Measurements from ENCODE around the gene GBP5. TPM values are rescaled to one million over a fixed set of nuclear protein-coding genes. Genes with fewer than 3 reads are reported as not detected.

The GBP5 gene
- polyA plus RNA-seq, 1 of the 3 experiments (the other 2 are of a cell fraction) = 0.08 TPM

GRCh38 chr1:89304572-89305230 lies 32.0 kb upstream of the GBP5 start:
- H3K4me1 ChIP-seq (ENCODE audit: control insufficient read depth in 1 of 2, insufficient read depth in 2 of 2, low read depth in 1 of 2, low read length in 1 of 2) = no peaks in the 10 kb centered on the region
- TF ChIP-seq ELF1 (IDR thresholded peaks at IDR 0.05) = no peak
- H3K36me3 ChIP-seq (replicated peaks in 1 of 2; ENCODE audit: control insufficient read depth in 1 of 2, insufficient read depth in 2 of 2, low read length in 1 of 2) = no peaks in the 10 kb centered on the region
- WGBS (ENCODE audit: low lambda C conversion rate) = 44% methylated on average over 2 of the region's 2 CpGs
- DNase-seq = no peak
- no peaks in the 10 kb centered on the region for H3K9me3 ChIP-seq
- no peak overlapping the region for H2AFZ ChIP-seq (ENCODE audit: low read depth)
- H3F3A ChIP-seq (replicated peaks; ENCODE audit: insufficient read depth) = no peaks in the 10 kb centered on the region
- H4K20me1 ChIP-seq (ENCODE audit: insufficient read depth) = no peaks in the 10 kb centered on the region
- H3K4me3 ChIP-seq (ENCODE audit: low read depth in 2 of 2, low read length in 1 of 2) = no peak overlapping the region
- no peak overlapping the region for H3K27ac ChIP-seq (ENCODE audit: low read depth in 2 of 2, low read length in 1 of 2)
- no peaks in the 10 kb centered on the region for H3K79me2 ChIP-seq (ENCODE audit: insufficient read depth)
- ChIA-PET POLR2A (no interaction called here), CTCF (no interaction called here)
- no peak overlapping the region for H3K4me2 ChIP-seq
- no peaks in the 10 kb centered on the region for H3K9me2 ChIP-seq
- no peaks in the 10 kb centered on the region for H3K27me3 ChIP-seq (ENCODE audit: insufficient read depth)
- H3K9ac ChIP-seq = no peak overlapping the region

- WGBS (ENCODE audit: low lambda C conversion rate) = 36% methylated on average over 5 of the region's 25 CpGs
- Histone ChIP-seq H3K36me3 (replicated peaks in 1 of 2; ENCODE audit: control insufficient read depth in 1 of 2, insufficient read depth in 2 of 2, low read length in 1 of 2) (no peaks in the 10 kb centered on the region), H3K4me1 (ENCODE audit: control insufficient read depth in 1 of 2, insufficient read depth in 2 of 2, low read depth in 1 of 2, low read length in 1 of 2) (no peaks in the 10 kb centered on the region), H3K9me2 (no peaks in the 10 kb centered on the region), H3K9ac (no peak overlapping the region), H4K20me1 (ENCODE audit: insufficient read depth) (no peaks in the 10 kb centered on the region), H3K27me3 (ENCODE audit: insufficient read depth) (no peaks in the 10 kb centered on the region), H3K4me3 (ENCODE audit: low read depth in 2 of 2, low read length in 1 of 2) (no peak overlapping the region), H3K4me2 (no peak overlapping the region), H2AFZ (ENCODE audit: low read depth) (no peak overlapping the region), H3K79me2 (ENCODE audit: insufficient read depth) (no peaks in the 10 kb centered on the region), H3K9me3 (no peaks in the 10 kb centered on the region), H3K27ac (ENCODE audit: low read depth in 2 of 2, low read length in 1 of 2) (no peak overlapping the region), H3F3A (replicated peaks; ENCODE audit: insufficient read depth) (no peaks in the 10 kb centered on the region)
- no peak for DNase-seq
- TF ChIP-seq FOXM1 (IDR thresholded peaks at IDR 0.05; ENCODE audit: low read depth) = no peak
- TF ChIP-seq CTCF (IDR thresholded peaks at IDR 0.05) = no peak
- TF ChIP-seq GABPA (IDR thresholded peaks at IDR 0.05; ENCODE audit: low read depth) = no peak
- TF ChIP-seq REST (IDR thresholded peaks at IDR 0.05; ENCODE audit: low read depth, low read length) = no peak
- TF ChIP-seq SIN3A (IDR thresholded peaks at IDR 0.05; ENCODE audit: borderline replicate concordance, low read depth, low read length) = no peak
- TF ChIP-seq RCOR1 (IDR thresholded peaks at IDR 0.05; ENCODE audit: low read length) = no peak
- TF ChIP-seq EP300 (IDR thresholded peaks at IDR 0.05; ENCODE audit: borderline replicate concordance in 1 of 2, low read depth in 1 of 2, low read length in 1 of 2) = no peak
- no peak for TF ChIP-seq FOXJ3 (CRISPR knock-in tag; IDR thresholded peaks at IDR 0.05)
- no peak for TF ChIP-seq EZH2phosphoT487 (IDR thresholded peaks at IDR 0.05; ENCODE audit: borderline replicate concordance, low read depth)
- no peak for TF ChIP-seq NFIC (IDR thresholded peaks at IDR 0.05; ENCODE audit: borderline replicate concordance)
- no peak for TF ChIP-seq NRF1 (IDR thresholded peaks at IDR 0.05; ENCODE audit: low read depth, low read length)
- TF ChIP-seq RFX5 (IDR thresholded peaks at IDR 0.05; ENCODE audit: low read length) = no peak
- no peak for TF ChIP-seq USF1 (IDR thresholded peaks at IDR 0.05; ENCODE audit: borderline replicate concordance, low read depth)
- TF ChIP-seq RXRA (IDR thresholded peaks at IDR 0.05; ENCODE audit: borderline replicate concordance, low read depth) = no peak
- TF ChIP-seq JUND (IDR thresholded peaks at IDR 0.05) = no peak
- no peak for TF ChIP-seq POLR2AphosphoS5 (IDR thresholded peaks at IDR 0.05; ENCODE audit: low read depth, low read length)
- TF ChIP-seq IRF3 (IDR thresholded peaks at IDR 0.05; ENCODE audit: low read depth, low read length) = no peak
- no peak for TF ChIP-seq ELF1 (IDR thresholded peaks at IDR 0.05)
- no peak for TF ChIP-seq MXI1 (IDR thresholded peaks at IDR 0.05; ENCODE audit: low read depth, low read length)
- no peak for TF ChIP-seq TCF12 (IDR thresholded peaks at IDR 0.05)
- POLR2A ChIA-PET = no interaction called here
- CTCF ChIA-PET = no interaction called here
These were observed 30.2 kb upstream of the GBP5 start for GRCh38 chr1:89302697-89303332.

Measured in SK-N-SH (cell line).